Activated naive CD8-positive, alpha-beta T cell treated with anti-CD3 and anti-CD28 coated beads, Interleukin-2, amount 10 ng/mL, durations not matched to agents 7 days and 5 days (primary cell): ENCODE measurements around the gene ELFN1. TPM values are rescaled to one million over a fixed set of nuclear protein-coding genes. Genes with fewer than 3 reads are reported as not detected.

Experiments used
- ATAC-seq: fragments of 150-1000 bp; cut with Tn5 transposase; one replicate; pipeline ENCODE4 v1.10.0; 2021; ENCODE audit warnings: low read depth, moderate library complexity
- POLR2A ChIA-PET: fragments of 350-600 bp; sonication (Branson Sonifier 250); formaldehyde crosslinking; loops from one replicate; lab custom pipeline; 2021; ENCODE audit warnings: antibody characterized with exemption; lab: Charles Lee
- DNase-seq: peaks from one replicate; pipeline ENCODE4 v3.0.0; 2021
- H3K27ac Mint-ChIP-seq: one replicate; pipeline ENCODE4 v1.8.0; 2022; ENCODE audit warnings: mild to moderate bottlenecking, mixed read lengths
- H3K27me3 Mint-ChIP-seq: one replicate; pipeline ENCODE4 v1.8.0; 2022; ENCODE audit warnings: mild to moderate bottlenecking, moderate library complexity, mixed read lengths
- H3K36me3 Mint-ChIP-seq: one replicate; pipeline ENCODE4 v1.8.0; 2021; ENCODE audit warnings: mild to moderate bottlenecking, mixed read lengths
- H3K4me1 Mint-ChIP-seq: one replicate; pipeline ENCODE4 v1.8.0; 2021; ENCODE audit warnings: mixed read lengths
- H3K4me3 Mint-ChIP-seq: one replicate; pipeline ENCODE4 v1.8.0; 2022; ENCODE audit warnings: mild to moderate bottlenecking, moderate library complexity, mixed read lengths
- H3K9me3 Mint-ChIP-seq: one replicate; pipeline ENCODE4 v1.8.0; 2021; ENCODE audit warnings: mixed read lengths
- total RNA-seq, 2 experiments: library from RNA; stranded (reverse); gene quantifications; one replicate each; pipeline ENCODE4 v1.2.3, GENCODE V29; 2021

The ELFN1 gene
- total RNA-seq, 2 experiments from 2014 or later = not detected

DNA sequence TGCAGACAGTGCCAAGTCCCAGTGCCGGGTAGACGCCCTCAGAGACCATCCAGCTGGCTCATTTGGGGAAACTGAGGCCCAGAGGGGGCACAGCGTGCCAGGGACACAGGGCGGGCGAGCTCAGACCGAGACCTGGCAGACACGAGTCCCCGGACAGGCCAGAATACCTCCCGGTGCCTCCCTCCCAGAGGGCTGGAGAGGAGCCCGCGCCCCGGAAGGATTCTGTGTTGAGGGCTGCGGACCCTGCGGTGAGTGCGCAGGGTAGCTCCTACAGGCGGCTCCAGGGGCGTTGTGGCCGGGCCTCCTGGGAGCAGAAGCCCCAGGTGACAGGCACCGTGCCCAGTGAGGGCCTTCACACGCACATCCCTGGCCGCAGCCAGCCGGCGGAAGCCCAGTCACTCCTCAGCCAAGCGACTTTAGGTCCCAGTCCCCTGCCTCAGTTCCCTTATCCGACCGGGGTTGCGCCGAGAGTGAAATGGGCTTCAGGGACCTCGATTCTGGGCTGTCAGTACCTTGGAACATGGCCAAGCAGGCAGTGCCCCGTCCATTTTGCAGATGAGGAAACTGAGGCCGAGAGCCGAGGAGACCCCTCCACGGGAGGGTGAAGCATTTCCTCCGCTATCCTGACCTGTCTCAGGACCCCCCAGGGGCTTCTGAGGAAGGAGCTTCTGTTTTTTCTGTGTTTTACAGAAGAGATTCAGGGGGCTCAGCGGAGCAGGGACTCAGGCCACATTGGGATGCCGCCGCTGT, 73.6 kb downstream of the ELFN1 start:
- ATAC-seq = no peak
- H3K9me3 Mint-ChIP-seq = no peaks in the 10 kb centered on the region
- H3K4me1 Mint-ChIP-seq = peaks cover 17% of the 10 kb centered on the region
- POLR2A ChIA-PET = no interaction called here
- DNase-seq = no peak
- no peaks in the 10 kb centered on the region for H3K36me3 Mint-ChIP-seq
- no peak overlapping the region for H3K4me3 Mint-ChIP-seq
- no peaks in the 10 kb centered on the region for H3K27me3 Mint-ChIP-seq
- no peak overlapping the region for H3K27ac Mint-ChIP-seq

DNA sequence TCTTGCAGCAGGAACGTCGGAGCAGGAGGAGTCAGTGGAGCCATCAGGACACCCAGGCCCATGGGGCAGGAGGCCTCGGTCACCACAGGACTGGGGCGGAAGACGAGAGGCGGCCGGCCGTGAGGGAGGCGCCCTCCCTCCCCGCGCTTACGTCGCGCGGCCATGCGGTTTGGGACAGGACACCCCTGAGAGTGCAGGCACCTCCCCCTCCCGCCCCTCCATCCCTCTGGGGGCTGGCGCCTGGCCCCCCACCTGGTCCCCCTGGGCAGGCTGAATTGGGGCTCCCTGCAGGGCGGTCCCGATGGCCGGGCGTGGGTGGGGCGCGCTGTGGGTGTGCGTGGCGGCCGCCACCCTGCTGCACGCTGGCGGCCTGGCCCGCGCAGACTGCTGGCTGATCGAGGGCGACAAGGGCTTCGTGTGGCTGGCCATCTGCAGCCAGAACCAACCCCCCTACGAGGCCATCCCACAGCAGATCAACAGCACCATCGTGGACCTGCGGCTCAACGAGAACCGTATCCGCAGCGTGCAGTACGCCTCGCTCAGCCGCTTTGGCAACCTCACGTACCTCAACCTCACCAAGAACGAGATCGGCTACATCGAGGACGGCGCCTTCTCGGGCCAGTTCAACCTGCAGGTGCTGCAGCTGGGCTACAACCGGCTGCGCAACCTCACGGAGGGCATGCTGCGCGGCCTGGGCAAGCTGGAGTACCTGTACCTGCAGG, 74.4 kb downstream of the ELFN1 start:
- H3K27me3 Mint-ChIP-seq = no peaks in the 10 kb centered on the region
- no peak for DNase-seq
- H3K4me3 Mint-ChIP-seq = no peak overlapping the region
- H3K27ac Mint-ChIP-seq = no peak overlapping the region
- peaks cover 14% of the 10 kb centered on the region for H3K4me1 Mint-ChIP-seq
- H3K36me3 Mint-ChIP-seq = no peaks in the 10 kb centered on the region
- no peaks in the 10 kb centered on the region for H3K9me3 Mint-ChIP-seq
- POLR2A ChIA-PET = no interaction called here
- no peak for ATAC-seq

DNA sequence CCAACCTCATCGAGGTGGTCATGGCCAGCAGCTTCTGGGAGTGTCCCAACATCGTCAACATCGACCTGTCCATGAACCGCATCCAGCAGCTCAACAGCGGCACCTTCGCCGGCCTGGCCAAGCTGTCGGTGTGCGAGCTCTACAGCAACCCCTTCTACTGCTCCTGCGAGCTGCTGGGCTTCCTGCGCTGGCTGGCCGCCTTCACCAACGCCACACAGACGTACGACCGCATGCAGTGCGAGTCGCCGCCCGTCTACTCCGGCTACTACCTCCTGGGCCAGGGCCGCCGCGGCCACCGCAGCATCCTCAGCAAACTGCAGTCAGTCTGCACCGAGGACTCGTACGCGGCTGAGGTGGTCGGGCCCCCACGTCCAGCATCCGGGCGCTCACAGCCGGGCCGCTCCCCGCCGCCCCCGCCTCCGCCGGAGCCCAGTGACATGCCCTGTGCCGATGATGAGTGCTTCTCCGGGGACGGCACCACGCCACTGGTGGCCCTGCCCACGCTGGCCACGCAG, 75.0 kb downstream of the ELFN1 start:
- no peaks in the 10 kb centered on the region for H3K27me3 Mint-ChIP-seq
- DNase-seq (no peak), ATAC-seq (no peak)
- peaks cover 14% of the 10 kb centered on the region for H3K4me1 Mint-ChIP-seq
- H3K27ac Mint-ChIP-seq = no peak overlapping the region
- no peaks in the 10 kb centered on the region for H3K36me3 Mint-ChIP-seq
- H3K9me3 Mint-ChIP-seq = no peaks in the 10 kb centered on the region
- POLR2A ChIA-PET = no interaction called here
- no peak overlapping the region for H3K4me3 Mint-ChIP-seq

DNA sequence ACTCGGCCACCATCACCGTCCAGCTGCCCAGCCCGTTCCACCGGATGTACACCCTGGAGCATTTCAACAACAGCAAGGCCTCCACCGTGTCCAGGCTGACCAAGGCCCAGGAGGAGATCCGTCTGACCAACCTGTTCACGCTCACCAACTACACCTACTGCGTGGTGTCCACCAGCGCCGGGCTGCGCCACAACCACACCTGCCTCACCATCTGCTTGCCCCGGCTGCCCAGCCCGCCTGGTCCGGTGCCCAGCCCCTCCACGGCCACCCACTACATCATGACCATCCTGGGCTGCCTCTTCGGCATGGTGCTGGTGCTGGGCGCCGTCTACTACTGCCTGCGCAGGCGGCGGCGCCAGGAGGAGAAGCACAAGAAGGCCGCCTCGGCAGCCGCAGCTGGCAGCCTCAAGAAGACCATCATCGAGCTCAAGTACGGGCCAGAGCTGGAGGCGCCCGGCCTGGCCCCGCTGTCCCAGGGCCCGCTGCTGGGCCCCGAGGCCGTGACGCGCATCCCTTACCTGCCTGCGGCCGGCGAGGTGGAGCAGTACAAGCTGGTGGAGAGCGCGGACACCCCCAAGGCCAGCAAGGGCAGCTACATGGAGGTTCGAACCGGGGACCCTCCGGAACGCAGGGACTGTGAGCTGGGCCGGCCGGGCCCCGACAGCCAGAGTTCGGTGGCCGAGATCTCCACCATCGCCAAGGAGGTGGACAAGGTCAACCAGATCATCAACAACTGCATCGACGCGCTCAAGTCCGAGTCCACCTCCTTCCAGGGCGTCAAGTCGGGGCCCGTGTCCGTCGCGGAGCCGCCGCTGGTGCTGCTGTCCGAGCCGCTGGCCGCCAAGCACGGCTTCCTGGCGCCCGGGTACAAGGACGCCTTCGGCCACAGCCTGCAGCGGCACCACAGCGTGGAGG, 75.8 kb downstream of the ELFN1 start:
- POLR2A ChIA-PET = no interaction called here
- DNase-seq = no peak
- Mint-ChIP-seq H3K27ac (no peak overlapping the region), H3K36me3 (no peaks in the 10 kb centered on the region), H3K27me3 (no peaks in the 10 kb centered on the region), H3K4me3 (no peak overlapping the region), H3K4me1 (peaks cover 14% of the 10 kb centered on the region), H3K9me3 (no peaks in the 10 kb centered on the region)
- no peak for ATAC-seq

DNA sequence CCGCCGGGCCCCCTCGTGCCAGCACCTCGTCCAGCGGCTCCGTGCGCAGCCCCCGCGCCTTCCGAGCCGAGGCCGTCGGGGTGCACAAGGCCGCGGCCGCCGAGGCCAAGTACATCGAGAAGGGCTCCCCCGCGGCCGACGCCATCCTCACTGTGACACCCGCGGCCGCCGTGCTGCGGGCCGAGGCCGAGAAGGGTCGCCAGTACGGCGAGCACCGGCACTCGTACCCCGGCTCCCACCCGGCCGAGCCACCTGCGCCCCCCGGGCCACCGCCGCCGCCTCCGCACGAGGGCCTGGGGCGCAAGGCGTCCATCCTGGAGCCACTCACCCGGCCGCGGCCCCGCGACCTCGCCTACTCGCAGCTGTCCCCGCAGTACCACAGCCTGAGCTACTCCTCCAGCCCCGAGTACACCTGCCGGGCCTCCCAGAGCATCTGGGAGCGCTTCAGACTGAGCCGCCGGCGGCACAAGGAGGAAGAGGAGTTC, 76.5 kb downstream of the ELFN1 start:
- no peak for ATAC-seq

DNA sequence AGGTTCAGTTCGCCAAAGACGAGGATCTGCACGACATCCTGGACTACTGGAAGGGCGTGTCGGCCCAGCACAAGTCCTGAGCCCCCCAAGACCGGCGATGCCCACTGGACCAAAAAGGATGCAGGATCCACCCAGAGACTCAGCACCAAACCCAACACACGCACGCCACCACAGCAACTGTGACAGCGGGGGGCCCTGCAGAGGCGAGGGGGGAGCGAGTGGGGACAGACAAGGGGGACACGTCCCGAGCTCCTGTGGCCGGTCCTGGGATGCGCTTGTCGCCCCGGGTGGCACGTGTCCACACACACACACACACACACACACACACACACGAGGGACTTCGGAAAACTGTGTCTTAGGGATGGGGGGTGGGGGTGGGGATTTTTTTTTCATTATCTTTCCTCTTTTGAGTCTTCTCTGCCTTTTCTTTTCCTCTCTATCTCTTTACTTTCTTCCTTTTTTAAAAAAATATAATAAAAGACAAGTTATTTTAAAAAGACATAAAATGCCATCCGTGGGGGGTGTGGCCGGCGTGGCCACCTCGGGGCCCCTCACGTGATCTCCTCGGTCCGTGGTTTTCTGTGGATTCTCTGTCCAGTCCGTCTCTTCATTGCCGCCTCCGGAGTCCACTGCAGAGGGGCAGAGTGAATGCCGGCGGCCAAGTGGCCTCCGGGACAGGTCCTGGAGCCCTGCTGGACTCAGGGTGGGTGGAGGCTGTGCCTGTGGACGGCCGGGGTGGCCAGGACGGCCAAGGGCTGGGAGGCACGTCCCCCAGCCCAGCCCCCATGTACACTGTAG, 77.1 kb downstream of the ELFN1 start:
- H3K9me3 Mint-ChIP-seq = no peaks in the 10 kb centered on the region
- no peak for DNase-seq
- no peaks in the 10 kb centered on the region for H3K36me3 Mint-ChIP-seq
- ATAC-seq = no peak
- H3K27me3 Mint-ChIP-seq = no peaks in the 10 kb centered on the region
- H3K27ac Mint-ChIP-seq = no peak overlapping the region
- no peak overlapping the region for H3K4me3 Mint-ChIP-seq
- peaks cover 8% of the 10 kb centered on the region for H3K4me1 Mint-ChIP-seq
- POLR2A ChIA-PET = no interaction called here

More for the DNA sequence above, 76.5 kb downstream of the ELFN1 start:
- DNase-seq = no peak
- POLR2A ChIA-PET = no interaction called here
- Mint-ChIP-seq H3K27ac (no peak overlapping the region), H3K27me3 (no peaks in the 10 kb centered on the region), H3K4me3 (no peak overlapping the region), H3K9me3 (no peaks in the 10 kb centered on the region), H3K36me3 (no peaks in the 10 kb centered on the region), H3K4me1 (peaks cover 12% of the 10 kb centered on the region)

DNA sequence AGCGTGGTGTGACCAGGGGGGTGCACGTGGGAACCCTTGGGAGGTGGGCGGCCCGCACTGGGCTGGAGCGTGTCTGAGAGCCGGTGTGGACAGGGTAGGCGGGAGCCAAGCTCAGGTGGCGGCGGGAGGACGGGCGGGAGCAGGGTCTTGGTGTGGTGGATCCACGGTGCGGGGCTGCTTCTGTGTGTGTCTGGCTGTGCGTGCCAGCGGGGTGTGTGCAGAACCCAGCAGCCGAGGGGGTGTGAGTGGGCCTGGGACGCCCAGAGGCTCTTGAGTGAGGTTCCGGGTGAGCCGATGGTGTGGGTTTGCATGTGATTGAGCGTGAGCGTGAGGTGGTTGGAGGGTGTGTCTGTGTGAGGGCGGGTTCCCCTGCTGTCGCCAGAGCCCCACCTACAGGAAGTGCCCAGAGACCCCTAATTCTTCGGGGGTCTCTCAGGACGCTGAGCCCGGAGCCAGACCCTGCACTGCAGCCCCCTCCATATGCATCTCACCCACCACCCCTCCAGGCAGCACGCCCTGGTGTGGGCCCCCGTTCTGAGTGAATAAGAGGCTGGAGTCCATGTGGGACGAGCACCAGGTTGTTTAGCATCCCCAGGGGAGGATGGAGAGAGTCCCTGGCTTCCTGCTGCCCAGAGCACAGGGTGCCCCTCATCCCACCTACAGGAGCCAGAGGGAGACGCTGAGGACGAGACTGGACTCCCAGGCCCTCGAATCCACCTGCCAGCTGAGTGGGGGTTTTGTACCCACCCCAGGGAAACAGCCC, 78.2 kb downstream of the ELFN1 start:
- H3K36me3 Mint-ChIP-seq = no peaks in the 10 kb centered on the region
- DNase-seq (no peak), ATAC-seq (peak; percentile 24)
- POLR2A ChIA-PET = no interaction called here
- H3K4me1 Mint-ChIP-seq = peaks cover 5% of the 10 kb centered on the region
- H3K27me3 Mint-ChIP-seq = peaks cover 5% of the 10 kb centered on the region
- H3K9me3 Mint-ChIP-seq = no peaks in the 10 kb centered on the region
- peak overlapping the region; percentile 54 for H3K27ac Mint-ChIP-seq
- H3K4me3 Mint-ChIP-seq = no peak overlapping the region

DNA sequence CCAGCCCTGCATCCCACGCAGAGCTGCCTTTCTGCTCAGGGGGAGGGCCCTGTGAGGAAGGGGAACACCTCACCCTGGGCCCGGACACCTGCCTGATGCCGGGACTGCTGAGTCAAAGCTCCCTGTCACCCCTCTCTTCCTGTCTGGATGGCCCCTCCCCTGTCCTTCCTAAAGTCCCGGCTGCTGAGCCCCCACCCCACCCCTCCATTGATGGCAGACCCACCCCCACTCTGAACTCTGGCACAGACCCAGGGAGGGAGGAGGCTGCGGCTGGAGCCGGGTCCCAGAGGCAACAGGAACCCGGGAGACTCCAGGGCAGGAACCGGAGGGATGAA, 78.7 kb downstream of the ELFN1 start:
- ATAC-seq (no peak), DNase-seq (no peak)
- H3K36me3 Mint-ChIP-seq = no peaks in the 10 kb centered on the region
- no peak overlapping the region for H3K27ac Mint-ChIP-seq
- POLR2A ChIA-PET = no interaction called here
- no peaks in the 10 kb centered on the region for H3K9me3 Mint-ChIP-seq
- no peak overlapping the region for H3K4me3 Mint-ChIP-seq
- H3K4me1 Mint-ChIP-seq = peaks cover 7% of the 10 kb centered on the region
- H3K27me3 Mint-ChIP-seq = peaks cover 8% of the 10 kb centered on the region

DNA sequence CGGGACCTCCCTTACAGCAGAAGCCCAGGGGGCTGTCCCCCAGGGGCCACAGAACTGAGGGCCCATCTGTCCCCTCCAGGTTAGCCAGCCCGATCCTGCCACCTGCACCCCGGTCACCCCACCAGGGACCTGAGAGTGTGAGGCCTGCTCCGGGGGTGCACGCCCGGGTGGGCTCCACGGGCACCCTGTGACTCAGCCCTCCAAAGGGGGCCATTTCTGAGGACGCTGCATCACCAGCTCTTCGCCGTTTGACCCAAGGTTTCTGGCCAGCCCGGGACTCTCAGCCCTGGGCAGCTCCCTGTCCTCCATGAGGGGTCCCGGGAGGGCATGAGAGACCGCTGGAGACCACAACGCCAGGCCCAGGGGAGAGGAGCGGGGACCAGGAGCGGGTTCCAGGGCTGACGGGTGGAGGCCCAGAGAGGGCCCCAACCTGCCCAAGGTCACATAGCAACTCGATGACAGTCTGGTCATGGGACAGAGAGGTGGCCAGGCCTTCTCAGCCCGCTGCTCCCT, 79.3 kb downstream of the ELFN1 start:
- Mint-ChIP-seq H3K9me3 (no peaks in the 10 kb centered on the region), H3K36me3 (no peaks in the 10 kb centered on the region), H3K4me1 (peaks cover 7% of the 10 kb centered on the region), H3K27ac (no peak overlapping the region), H3K4me3 (no peak overlapping the region), H3K27me3 (peaks cover 11% of the 10 kb centered on the region)
- ATAC-seq (no peak), DNase-seq (no peak)
- POLR2A ChIA-PET = no interaction called here

DNA sequence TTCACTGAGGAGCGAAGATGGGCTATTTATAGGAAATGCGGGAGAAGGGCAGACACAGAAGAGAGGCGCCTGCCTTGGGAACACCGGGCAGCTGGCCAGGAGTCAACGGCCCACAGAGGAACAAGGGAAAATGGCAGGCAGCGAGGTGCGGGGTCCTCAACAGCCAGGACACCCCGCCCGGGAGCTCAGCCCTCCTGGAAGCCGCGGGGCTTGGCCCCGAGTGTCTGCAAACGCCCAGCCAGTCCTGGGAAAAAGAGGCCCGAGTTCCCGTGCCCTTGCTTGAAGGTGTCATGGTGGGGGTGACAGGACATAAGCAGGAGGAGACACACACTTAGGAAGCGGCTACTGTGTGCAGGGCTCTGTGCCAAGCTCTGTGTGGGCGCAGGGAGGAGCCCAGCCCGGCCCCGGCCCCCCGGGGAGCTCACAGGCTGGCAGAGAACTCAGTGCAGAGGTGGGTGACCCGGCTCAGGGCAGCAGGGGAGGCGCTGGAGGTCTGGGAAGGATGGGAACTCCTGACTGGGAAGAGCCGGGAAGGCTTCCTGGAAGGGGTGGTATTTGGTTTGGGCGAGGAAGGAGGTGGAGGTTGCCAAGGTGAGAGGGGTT, 79.9 kb downstream of the ELFN1 start:
- Mint-ChIP-seq H3K4me3 (no peak overlapping the region), H3K27me3 (peaks cover 16% of the 10 kb centered on the region), H3K36me3 (no peaks in the 10 kb centered on the region), H3K9me3 (no peaks in the 10 kb centered on the region), H3K27ac (no peak overlapping the region), H3K4me1 (peaks cover 7% of the 10 kb centered on the region)
- no peak for ATAC-seq
- no peak for DNase-seq
- POLR2A ChIA-PET = no interaction called here

DNA sequence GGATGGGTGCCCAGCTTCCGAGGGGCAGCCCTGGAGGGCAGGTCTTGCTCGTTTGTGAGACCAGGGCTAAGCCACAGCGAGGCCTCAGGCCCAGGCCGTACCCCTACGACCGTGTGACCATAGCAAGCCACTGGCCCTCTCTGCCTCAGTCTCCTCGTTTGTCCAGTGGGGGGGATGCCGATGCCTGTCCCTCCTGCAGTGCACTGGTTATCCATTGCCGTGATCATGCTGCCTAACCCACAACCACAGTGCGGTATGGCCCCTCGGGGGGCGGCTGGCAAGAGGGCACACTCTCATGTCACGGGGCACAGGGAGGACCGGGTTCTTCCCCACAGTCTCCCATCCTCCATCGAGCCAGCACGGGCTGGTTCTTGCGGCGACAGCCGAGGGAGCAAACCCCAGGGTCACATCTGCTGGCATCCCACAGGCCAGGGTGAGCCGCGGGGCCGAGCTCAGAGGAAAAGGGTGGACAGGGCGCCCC, 80.5 kb downstream of the ELFN1 start:
- no peak for ATAC-seq
- Mint-ChIP-seq H3K27me3 (peaks cover 18% of the 10 kb centered on the region), H3K36me3 (no peaks in the 10 kb centered on the region), H3K27ac (no peak overlapping the region), H3K4me3 (no peak overlapping the region), H3K4me1 (peaks cover 7% of the 10 kb centered on the region), H3K9me3 (no peaks in the 10 kb centered on the region)
- no peak for DNase-seq
- POLR2A ChIA-PET = no interaction called here

DNA sequence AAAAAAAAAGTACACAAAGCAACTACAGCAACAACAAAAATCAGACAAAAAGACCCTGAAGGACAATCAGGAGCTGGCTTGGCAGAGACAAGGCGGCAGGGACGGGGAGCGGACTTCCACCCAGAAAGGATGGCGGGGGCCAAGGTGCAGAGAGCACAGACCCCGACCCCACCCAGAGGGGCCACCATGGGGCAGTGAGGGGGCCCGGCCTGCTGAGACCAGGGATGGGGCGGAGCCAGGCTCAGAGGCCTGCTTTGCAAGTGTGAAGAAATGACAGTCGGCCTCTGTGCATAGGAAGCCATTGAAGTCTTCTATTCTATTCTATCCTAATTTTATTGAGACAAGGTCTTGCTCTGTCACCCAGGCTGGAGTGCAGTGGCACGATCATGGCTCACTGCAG, 82.0 kb downstream of the ELFN1 start:
- DNase-seq (no peak), ATAC-seq (no peak)
- H3K27me3 Mint-ChIP-seq = peaks cover 23% of the 10 kb centered on the region
- POLR2A ChIA-PET = no interaction called here
- no peak overlapping the region for H3K4me3 Mint-ChIP-seq
- no peaks in the 10 kb centered on the region for H3K36me3 Mint-ChIP-seq
- H3K27ac Mint-ChIP-seq = no peak overlapping the region
- H3K4me1 Mint-ChIP-seq = peaks cover 7% of the 10 kb centered on the region
- H3K9me3 Mint-ChIP-seq = no peaks in the 10 kb centered on the region
